ENCODE results near the gene ARF5.

ARF5 gene

GRCh38 chr7:127635659-127636285 lies 47.6 kb downstream of the ARF5 start:
- H3K27me3 ChIP-seq (ENCODE audit: low read length), result no peaks in the 10 kb centered on the region
- H3K9me2 ChIP-seq (replicated peaks; ENCODE audit: insufficient read depth, low read length), result no peaks in the 10 kb centered on the region
- no peak overlapping the region for H3K27ac ChIP-seq (ENCODE audit: low read depth, low read length)
- H3K4me2 ChIP-seq (ENCODE audit: low read depth, low read length, poor library complexity, severe bottlenecking), result no peak overlapping the region
- no peak overlapping the region for H3K9ac ChIP-seq (ENCODE audit: low read length)
- no peaks in the 10 kb centered on the region for H3K36me3 ChIP-seq (ENCODE audit: low read length)
- no peaks in the 10 kb centered on the region for H3K9me3 ChIP-seq (ENCODE audit: insufficient read depth, low read length)
- H2AFZ ChIP-seq (ENCODE audit: low read depth, low read length, severe bottlenecking), result no peak overlapping the region
- TF ChIP-seq EZH2phosphoT487 (conservative IDR thresholded peaks at IDR 0.05; ENCODE audit: low read length), result no peak
- no peak for TF ChIP-seq CTCF (IDR thresholded peaks at IDR 0.05; ENCODE audit: insufficient read depth, low read length, poor library complexity, severe bottlenecking)
- no peaks in the 10 kb centered on the region for H3K79me2 ChIP-seq (ENCODE audit: insufficient read depth, low read length)
- H3F3A ChIP-seq (ENCODE audit: insufficient read depth), result no peaks in the 10 kb centered on the region
- no peak overlapping the region for H3K4me3 ChIP-seq (ENCODE audit: insufficient read depth, low read length, poor library complexity, severe bottlenecking)
- H4K20me1 ChIP-seq (ENCODE audit: low read depth, low read length), result no peaks in the 10 kb centered on the region

- Histone ChIP-seq H3K79me2 (ENCODE audit: insufficient read depth, low read length) (no peaks in the 10 kb centered on the region), H3K9ac (ENCODE audit: low read length) (no peak overlapping the region), H2AFZ (ENCODE audit: low read depth, low read length, severe bottlenecking) (no peak overlapping the region), H4K20me1 (ENCODE audit: low read depth, low read length) (no peaks in the 10 kb centered on the region), H3F3A (ENCODE audit: insufficient read depth) (no peaks in the 10 kb centered on the region), H3K27ac (ENCODE audit: low read depth, low read length) (no peak overlapping the region), H3K36me3 (ENCODE audit: low read length) (no peaks in the 10 kb centered on the region), H3K4me2 (ENCODE audit: low read depth, low read length, poor library complexity, severe bottlenecking) (no peak overlapping the region), H3K9me3 (ENCODE audit: insufficient read depth, low read length) (no peaks in the 10 kb centered on the region), H3K4me3 (ENCODE audit: insufficient read depth, low read length, poor library complexity, severe bottlenecking) (no peak overlapping the region), H3K9me2 (replicated peaks; ENCODE audit: insufficient read depth, low read length) (no peaks in the 10 kb centered on the region), H3K27me3 (ENCODE audit: low read length) (no peaks in the 10 kb centered on the region)
- TF ChIP-seq EZH2phosphoT487 (conservative IDR thresholded peaks at IDR 0.05; ENCODE audit: low read length) (no peak), CTCF (IDR thresholded peaks at IDR 0.05; ENCODE audit: insufficient read depth, low read length, poor library complexity, severe bottlenecking) (no peak)
Observed at GRCh38 chr7:127638197-127638596, 50.0 kb downstream of the ARF5 start.

All from SU-DHL-6 (cell line).